CD1c-positive myeloid dendritic cell (primary cell): Measurements from ENCODE around the gene REEP6.

Source experiments
- DNase-seq: peaks from one replicate; pipeline ENCODE4 v3.0.0-alpha.2; 2016; ENCODE audit errors: extremely low spot score

Gene REEP6

DNA sequence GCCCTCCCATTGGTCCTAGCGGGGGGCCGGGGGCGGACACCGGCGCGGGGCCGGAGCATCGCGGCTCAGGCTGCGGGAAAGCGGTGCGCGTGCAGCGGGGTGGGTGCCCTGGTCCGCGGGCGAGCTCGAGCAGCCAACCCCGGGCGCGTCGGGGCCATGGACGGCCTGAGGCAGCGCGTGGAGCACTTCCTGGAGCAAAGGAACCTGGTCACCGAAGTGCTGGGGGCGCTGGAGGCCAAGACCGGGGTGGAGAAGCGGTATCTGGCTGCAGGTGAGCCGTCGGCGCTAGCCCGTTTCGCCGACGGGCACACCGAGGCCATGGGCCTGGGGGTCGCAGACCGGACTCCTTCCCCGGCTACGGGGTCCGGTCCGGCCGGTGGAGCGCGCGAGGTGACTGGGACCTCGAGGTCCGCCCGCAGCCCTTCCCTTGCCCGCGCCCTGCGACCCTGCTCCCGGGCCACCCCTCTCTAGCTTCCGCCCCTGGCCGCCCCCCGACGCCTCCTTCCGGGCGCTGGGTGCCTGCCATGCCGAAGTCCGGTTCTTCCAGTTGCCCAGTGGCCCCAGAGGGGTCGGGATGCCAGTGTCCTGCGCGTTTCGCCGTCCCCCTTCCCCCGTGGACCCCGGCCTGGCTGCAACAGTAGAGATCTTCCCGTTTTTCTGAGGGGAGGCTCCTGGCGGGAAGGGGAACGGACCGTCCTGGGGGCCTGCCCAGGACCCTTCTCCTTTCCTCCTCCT is at the start of gene REEP6:
Gene REEP6 (plus strand): TSS at position 68 of the 735 bp plus-strand sequence. CDS start 89 bp downstream, at position 157.
- no peak for DNase-seq

DNA sequence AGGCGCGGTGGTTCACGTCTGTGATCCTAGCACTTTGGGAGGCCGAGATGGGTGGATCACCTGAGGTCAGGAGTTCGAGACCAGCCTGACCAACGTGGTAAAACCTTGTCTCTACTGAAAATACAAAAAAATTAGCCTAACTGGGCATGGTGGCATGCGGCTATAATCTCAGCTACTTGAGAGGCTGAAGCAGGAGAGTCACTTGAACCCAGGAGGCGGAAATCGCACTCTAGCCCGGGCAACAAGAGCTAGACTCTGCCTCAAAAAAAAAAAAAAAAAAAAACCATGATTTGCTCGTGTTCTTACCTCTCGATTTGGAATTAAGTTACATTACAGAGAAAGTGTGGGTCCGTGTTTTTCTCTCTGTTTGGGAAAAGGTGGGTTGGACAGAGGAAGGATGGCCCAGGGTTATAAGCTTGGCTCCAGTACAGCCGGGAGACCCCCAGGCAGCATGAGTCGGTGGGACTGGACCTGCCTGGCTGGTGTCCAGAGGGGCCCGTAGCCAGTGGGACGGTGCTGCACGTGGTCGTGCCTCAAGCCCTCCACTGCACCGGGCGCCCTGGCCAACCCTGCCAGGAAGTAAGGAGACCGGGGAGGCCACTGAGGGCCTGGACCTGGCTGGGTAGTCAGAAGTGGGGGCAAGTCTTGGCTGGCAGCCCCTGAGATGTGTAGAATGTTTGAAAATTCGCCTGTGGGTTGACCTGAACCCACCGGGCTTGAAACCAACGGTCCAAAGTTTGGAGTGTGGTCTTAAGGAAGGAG is 49.1 kb upstream of the REEP6 start:
- no peak for DNase-seq

DNA sequence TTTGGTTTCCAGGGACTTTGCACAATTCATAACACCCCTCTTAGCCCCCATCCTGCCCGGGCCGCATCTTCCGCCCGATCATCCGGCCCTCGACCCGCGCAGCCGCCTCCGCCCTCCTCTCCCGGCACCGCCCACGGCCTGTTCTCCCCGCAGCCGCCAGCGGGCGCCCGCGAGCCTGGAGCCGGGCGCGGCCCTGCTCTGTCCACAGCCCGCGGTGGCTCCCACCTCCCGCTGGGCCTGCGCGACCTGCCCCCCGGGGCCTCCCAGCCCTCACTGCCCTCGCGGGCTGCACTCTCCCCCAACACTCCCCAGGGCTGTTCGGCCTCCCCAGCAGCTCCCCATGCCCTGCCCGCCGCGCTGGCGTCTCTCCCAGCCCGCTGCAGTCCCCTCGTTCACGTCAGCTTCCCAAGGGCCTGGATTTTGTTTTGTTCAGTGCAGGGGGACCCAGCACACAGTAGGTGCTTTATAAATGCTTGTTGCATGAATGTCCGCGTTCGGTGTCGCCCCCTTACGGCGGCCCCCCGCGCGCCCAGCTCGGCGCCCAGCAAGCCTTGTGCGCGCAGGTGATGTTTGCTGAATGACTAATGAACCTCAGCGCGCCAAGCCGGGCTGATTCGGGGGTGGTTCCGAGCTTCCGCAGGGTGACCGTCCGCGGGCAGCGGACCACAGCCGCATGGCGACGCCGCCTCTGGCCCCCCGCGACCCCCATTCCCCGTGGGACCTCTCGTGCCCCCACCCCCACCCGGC is 45.6 kb upstream of the REEP6 start:
- DNase-seq = peak; percentile 84

DNA sequence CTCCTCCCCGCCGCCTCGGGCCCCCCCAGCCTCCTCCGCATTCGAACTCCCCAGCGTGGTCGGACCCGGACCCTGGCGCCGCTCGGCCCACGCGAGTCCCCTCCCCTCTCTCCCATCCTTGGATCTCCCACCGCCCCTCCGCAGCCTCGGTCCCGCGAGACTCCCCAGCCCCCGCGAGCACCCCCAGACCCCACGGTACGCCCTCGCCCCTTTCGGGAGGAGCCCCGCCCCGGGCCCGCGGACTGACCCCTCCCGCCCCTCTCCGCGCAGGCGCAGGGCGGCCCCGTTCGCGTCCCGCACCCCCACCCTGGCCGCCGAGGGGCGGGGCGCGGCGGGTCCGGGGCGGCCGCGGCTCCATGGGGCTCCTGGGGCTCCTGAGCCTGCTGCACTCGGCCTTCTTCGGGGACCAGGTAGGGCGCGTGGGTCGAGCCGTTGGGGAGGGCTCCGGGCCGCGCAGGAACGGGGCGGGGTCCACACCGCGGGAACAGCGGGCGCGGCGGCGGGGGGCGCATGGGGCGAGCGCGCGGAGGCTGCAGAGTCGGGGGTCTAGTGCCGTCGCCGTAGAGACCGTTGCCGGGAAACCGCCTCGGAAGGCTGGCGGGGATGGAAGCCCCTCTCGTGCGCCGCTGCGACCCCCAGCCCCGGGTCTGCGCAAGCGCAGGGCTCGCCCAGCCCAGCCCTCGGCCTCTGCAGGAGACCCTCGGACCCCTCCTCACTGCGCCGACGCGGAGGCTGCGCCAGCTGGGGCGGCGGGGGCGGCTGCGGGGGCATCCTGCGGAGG is 44.9 kb upstream of the REEP6 start:
- DNase-seq = no peak

DNA sequence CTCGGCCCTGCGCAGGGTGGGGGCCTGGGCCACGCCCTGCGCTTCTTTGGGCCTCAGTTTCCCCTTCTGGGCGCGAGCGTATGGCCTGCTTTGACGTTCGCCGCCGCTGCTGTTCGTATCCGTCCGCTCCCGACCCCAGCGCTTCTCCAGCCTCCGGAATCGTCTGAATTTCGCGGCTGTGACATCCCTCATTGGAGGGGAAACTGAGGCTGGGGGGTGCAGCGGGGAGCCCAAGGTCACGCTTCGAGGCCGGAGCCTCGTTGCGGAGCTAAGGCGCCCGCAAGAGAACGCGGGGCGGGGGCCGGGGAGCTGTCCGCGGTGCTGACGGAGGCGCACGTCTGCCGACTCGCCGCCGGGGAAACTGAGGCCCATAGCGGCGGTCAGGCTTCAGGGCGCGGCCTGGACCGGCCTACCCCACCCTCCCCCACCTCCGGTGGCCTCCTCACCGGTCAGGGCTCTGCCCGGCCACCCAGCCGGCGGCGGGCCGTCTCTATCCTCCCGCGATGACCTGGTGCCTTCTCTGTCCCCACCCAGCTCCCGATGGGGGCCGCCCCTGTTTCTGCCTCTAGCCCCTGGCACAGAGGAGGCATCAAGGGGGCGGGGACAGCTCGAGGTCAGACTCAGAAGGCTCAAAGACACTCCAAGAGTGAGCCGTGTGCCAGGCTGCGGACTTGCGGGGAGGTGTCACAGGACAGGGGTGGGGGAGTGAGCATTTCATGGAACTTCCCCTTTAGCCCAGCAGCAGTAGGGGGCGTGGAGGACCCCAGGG is 44.1 kb upstream of the REEP6 start:
- peak; percentile 21 for DNase-seq

DNA sequence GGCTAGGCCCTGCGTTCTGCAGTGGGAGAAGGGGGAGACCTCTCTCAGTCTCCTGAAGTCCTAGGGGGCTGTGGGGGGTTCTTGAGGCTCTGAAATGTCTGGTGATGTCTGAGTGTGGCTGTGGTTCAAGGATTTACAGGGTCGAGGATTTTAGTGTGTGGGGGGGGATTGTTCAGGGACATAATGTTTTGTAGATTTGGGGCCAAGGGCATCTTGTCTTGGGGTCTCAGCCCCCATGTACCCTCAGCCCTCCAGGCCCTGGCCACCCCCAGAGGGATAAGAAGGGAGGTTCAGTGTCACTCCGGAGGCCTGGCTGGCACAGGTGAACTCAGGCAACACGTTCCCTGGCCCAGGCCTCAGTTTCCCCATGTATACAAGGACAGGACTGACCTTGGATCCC is 43.5 kb upstream of the REEP6 start:
- DNase-seq = no peak

DNA sequence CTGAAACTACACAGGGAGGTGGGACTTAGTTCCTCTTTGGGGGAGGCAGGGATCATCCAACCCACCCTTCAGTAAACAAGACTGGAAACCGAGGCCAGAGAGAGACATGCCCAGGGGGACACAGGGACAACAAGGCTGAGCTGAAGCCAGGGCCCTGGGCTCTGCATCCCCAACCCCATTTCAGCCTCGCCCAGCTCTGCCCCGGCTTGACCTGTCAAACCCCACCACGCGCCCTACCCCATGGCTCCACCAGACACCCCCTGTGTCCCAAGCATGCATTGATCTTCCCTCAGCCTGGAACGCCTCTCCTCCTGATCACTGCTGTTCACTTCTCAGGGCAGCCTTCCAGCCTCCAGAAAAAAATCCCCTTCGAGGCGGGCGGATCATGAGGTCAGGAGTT is 43.0 kb upstream of the REEP6 start:
- DNase-seq = no peak

DNA sequence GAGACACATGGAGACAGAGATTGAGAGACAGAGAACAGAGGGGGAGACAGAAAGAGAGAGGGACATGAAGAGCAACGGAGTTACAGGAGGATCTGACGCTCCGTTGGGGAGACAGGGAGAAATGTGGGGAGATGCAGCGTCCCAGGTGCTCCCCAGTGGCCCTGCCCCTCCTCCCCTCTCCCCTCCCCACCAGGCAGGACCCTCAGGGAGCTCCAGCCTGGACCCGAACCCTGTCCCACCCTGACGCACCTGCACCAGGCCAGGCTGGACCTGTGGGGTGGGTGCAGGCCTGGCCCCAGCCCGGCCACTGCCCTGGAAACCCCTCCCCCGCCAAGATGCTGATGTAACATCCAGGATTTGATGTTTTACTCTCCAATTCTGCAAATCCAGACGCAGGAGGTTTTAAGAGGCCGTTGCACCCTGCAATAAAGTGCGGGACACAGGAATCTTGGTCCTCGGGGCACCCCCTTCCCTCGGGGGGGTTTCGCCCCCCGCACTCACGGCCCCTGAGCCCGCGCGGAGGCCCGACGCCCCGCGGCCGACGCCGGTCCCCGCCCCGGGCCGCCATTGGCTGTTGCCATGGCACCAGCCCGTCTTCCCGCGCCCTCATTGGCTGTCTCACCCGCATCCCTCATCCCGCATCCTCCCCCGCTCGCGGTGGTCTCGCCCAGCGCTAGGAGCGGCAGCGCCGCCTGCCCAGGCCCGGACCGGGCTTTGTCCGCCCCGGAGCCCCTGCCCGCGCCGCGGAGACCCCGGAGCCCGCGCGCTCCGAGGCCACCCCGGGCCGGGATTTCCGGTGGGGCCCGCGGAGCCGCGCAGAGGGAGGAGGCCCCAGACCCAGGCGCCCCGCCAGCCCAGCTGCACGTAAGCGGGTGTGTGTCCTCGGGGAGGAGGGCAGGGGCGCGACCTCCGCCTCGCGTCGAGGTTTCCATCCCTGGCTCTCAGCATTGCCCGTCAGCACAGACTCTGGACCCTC is 41.2 kb upstream of the REEP6 start, which contains the start of gene APC2:
Gene APC2 (plus strand): TSS at position 655 of the 976 bp plus-strand sequence. CDS start 2,881 bp downstream, outside the sequence.
- DNase-seq = no peak

DNA sequence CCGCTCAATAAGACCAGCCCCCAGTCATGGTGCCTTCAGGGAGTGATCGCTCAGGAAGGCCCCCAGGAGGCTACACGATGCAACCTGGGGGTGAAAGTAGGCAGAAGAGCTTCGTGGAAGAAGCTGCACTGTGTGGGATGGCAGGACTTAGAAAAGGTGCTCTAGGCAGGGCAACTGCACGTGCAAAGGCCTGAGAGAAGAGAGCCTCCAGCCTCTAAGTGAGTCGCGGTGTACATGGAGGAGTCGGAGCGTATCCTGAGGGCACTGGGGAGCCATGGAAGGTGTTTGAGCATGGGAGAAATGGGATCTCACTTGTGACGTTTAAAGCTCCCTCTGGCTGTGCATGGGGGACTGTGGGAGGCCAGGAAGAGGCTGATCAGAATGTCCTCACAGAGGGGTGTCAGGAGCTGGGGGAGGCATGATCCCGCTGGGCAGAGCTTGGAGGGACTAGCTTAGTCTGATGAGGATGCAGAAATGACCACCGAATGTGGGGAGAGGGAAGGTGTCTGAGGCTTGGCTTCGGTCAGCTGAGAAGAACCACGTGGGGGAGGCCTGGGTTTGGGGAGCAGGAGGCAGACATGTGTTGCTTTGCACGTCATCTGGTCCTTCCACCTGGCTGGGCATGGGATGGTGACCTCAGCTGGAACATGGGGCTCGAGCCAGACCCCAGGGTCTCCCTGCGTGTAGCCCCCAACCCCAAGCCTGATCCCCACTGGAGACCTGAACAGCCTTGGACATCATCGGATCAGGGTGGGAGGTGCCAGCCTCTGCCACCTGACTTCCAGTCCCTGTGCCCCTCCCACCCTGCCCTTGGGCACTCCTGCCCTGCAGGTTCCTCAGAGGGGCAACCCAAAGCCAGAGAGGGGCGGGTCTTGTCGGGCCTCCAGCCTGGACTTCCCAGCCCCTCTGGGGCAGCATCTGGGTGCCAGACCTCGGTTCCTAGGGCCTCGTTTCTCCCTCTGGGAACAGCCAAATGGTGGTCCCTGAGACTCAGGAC is 39.9 kb upstream of the REEP6 start:
- DNase-seq = no peak

DNA sequence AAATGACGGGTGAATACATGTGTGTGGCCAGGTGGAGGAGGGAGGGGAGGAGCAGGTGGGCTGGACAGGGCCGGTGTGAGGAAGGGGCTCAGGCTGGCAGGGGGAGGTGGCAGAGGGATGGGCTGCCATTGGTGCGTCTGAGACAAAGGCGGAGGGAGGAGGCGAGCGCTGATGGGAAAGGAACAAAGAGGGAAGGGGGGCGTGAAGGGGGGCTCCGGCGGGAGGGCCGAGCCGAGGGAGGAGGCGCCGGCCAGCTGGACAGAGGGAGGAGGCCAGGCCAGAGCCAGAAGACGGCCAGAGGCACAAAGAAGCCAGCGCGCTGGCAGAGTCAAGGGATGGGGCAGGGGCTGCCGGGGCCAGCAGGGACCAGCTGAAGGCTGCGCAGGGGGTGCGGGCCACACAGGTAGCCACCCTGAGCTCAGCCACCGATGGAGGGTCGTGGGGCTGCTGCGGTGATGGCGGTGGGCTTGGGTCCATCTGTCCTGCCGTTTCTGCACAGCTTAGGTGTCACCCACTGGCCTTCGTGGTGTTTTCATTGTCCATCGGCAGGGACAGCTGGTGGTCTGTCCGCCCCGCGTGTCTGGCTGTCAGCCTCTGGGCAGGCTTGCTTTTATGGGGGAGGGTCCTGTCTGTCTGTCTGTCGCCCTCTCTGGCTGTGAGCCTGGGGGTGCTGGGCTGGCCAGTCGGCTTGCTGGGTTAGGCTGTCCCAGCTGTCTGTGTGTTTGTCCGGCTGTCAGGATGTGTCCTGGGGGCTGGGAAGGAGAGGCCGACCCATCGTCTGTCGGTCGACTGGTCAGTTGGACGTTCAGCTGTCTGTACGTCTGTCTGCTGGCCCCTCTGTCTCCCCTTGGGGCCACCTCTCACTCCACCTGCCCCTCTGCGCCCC is 38.8 kb upstream of the REEP6 start:
- DNase-seq = no peak

DNA sequence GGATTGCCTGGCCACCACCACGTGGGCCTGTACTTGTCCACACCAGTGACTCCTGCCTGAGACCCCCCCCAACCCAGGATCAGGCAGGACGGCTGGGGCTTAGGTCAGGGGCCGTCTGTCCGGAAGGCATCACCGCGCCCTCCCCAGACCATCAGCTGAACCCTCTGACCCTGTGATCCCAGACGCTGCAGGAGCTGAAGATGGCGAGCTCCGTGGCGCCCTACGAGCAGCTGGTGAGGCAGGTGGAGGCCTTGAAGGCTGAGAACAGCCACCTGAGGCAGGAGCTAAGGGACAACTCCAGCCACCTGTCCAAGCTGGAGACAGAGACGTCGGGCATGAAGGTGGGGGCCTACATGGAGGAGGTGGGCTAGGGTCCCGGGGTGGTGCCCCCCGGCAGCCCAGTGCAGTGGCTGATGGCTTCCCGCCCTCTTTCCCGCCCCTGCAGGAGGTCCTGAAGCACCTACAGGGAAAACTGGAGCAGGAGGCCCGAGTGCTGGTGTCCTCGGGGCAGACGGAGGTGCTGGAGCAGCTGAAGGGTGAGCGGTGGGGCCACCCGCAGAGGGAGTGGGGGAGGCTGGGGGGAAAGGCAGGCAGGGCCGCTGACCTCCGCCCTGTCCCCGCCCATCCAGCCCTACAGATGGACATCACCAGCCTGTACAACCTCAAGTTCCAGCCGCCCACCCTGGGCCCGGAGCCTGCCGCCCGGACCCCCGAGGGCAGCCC is 38.0 kb upstream of the REEP6 start:
- no peak for DNase-seq

DNA sequence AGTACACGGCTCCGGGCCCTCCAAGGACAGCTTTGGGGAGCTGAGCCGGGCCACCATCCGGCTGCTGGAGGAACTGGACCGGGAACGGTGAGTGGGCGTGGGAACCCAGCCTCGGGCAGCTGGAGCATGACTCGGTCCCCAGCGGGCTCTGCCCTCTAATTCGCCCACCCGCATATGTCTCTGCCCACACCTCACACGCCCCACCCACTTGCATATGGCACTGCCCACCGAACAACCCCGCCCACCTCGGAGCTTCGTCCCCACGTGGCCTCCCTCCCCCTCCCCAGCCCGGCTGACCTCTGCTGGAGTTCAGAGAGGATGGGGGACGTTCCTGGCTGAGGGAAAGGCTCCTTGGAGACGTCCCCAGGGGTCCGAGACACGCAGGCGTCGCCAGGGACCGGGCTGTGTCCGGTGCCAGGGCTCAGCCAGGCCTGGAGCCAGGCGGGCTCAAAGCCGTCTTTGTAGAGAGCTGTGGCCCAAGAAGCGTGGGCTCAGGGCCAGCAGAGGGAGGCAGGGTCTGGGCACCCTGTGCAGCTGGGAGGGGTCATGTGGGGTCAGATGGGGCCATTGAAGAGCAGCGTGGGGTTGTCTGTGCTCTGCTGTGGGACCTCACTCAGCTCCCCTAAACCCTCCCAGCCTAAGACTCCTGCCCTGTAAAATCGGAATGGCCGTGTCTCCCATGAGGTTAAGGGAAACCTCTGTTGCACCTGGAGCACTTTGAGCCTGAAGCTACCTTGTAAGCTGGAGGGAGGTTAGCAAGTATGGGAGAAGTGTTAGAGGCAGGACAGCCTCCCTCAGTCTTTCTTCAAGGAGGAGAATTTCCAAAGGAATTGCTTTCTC is 37.2 kb upstream of the REEP6 start:
- DNase-seq = peak; percentile 66

DNA sequence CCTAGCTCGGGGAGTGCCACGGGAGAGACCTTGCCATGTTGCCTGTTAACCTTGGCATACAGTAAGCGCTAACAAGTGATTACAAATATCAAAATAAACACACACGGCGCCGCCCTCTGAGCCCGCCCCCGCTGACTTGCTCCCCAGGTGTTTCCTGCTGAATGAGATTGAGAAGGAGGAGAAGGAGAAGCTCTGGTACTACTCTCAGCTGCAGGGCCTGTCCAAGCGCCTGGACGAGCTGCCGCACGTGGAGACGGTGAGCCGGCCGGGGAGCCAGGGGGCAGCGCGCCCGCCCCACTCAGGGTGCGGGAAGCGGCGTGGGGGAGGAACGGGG is 36.0 kb upstream of the REEP6 start:
- DNase-seq = peak; percentile 24

DNA sequence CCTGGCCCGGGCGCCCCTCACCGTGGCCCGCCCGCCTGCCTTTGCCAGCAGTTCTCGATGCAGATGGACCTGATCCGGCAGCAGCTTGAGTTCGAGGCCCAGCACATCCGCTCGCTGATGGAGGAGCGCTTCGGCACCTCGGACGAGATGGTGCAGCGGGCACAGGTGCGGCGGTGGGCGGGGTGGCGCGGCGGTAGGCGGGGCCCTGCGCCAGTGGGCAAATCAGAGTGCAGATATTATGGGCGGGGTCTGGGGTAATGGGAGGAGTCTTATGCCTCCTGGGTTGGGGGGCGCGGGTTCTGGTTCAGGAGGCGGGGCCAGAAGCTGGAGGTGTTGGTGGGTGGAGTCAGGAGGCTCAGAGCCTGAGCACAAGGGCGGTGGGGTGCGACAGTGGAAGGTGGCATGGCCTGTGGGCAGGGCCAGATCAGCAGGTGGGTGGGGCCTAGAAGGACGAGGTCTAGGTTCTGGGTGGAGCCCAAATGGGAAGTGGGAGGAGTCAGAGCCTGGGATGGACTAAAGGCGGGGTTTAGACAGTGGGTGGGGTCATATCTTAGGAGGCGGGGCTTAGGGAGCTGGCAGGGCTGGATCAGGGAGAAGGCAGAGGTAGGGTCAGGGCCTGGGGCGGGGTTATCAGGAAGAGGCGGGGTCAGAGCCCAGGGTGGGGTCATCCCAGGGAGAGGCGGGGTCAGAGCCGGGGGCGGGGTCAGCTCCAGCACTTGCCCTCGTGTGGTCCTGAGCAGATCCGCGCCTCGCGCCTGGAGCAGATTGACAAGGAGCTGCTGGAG is 35.5 kb upstream of the REEP6 start:
- DNase-seq = peak; percentile 70
